ENCODE results near the gene TMC4.
A peak's percentile ranks its signal among the peaks of the same experiment; 100 is the strongest.

The TMC4 gene

DNA sequence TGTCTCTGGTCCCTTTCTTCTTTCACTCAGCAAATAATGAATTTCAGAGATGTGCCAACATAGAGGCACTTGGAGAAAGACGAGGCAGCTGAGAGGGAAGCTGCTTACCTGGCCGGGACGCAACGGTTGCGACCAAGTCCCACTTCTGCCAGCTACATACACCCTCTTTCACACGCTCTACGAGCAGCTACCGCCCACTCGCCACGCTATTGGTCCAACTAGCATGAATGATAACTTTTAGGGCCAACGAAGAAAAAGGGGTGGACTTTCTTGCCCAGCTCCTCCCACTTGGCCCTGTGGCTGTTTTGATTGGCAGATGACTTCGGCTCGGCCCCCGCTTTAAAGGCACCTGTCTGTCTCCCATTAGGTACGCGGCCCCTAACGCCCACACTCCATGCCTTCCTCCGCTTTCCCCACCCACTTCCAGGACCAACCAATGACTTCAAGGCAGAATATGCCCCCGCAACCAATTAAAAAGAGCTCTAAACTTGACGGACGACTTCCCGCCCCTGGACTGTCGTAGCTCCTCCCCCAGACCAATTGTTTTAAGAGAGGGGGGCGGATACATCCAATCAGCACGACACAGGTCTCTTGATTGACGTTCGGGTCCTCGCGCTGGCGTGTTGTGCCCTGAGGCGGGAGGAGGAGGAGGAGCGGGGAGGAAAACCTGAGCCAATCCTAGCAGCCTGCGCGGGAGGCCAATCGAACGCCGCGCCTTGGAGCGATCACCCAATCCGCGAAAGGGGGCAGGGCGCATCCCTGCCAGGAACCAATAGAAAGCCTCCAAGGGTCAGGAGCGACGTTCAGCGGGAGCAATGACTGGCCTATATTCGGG lies 35.9 kb downstream of the TMC4 start:
- Histone ChIP-seq H3K9me3 (no peaks in the 10 kb centered on the region), H3K27ac (peak overlapping the region; percentile 91), H3K36me3 (peaks cover 7% of the 10 kb centered on the region), H3K4me1 (ENCODE audit: control insufficient read depth in 1 of 2, insufficient read depth in 1 of 2, low read depth in 1 of 2, low read length in 1 of 2) (peaks cover 34 to 37% of the 10 kb centered on the region in 2 experiments), H3K4me3 (ENCODE audit: low read depth in 1 of 2, low read length in 1 of 2) (peak overlapping the region; percentile 76 to 99), H3K27me3 (peaks cover 4% of the 10 kb centered on the region)
- TF ChIP-seq, protein P1, sequence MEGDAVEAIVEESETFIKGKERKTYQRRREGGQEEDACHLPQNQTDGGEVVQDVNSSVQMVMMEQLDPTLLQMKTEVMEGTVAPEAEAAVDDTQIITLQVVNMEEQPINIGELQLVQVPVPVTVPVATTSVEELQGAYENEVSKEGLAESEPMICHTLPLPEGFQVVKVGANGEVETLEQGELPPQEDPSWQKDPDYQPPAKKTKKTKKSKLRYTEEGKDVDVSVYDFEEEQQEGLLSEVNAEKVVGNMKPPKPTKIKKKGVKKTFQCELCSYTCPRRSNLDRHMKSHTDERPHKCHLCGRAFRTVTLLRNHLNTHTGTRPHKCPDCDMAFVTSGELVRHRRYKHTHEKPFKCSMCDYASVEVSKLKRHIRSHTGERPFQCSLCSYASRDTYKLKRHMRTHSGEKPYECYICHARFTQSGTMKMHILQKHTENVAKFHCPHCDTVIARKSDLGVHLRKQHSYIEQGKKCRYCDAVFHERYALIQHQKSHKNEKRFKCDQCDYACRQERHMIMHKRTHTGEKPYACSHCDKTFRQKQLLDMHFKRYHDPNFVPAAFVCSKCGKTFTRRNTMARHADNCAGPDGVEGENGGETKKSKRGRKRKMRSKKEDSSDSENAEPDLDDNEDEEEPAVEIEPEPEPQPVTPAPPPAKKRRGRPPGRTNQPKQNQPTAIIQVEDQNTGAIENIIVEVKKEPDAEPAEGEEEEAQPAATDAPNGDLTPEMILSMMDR (IDR thresholded peaks at IDR 0.05), result peak; percentile 32

DNA sequence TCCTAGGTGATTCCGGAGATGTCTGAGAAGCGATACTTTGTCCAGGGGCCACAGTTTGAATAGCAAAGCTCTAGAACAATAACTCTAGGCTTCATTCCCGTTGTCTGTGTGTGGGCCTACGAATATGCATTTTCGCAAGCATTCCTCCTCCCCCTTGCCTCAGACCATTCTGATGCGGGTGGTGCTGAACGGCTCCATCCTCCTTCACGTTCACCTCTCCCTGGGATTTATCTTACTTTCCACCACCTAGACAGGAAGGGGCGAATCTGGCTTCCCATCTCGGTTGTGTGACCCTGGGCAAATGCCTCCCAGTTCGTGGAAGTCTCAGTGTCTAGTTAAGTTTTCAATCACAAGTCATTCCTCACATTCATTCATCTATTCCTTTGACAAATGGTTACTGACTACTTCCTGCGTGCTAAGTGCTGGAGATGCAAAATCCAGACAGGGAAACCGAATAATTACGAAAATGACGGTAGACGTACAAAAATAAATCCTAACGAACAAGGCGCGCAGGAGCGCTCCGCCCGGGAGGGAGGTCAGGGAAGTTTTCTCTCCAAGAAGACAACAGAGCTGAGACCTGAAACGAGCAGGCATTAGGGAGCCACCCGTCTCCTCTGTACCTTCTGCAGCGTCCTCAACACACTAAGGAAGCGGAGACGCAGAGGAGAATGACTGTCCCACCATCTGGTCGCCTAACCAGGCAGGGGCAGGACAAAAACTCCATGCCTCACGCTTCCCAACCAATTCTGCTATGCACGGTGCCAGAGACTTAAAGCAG lies 36.7 kb downstream of the TMC4 start:
- Histone ChIP-seq H3K27ac (peak overlapping the region; percentile 91), H3K4me1 (ENCODE audit: control insufficient read depth in 1 of 2, insufficient read depth in 1 of 2, low read depth in 1 of 2, low read length in 1 of 2) (peaks cover 34 to 37% of the 10 kb centered on the region in 2 experiments), H3K9me3 (no peaks in the 10 kb centered on the region), H3K36me3 (peaks cover 14% of the 10 kb centered on the region), H3K27me3 (peaks cover 4% of the 10 kb centered on the region), H3K4me3 (ENCODE audit: low read depth in 1 of 2, low read length in 1 of 2) (peak overlapping the region; percentile 58 to 64)
- TF ChIP-seq, protein P1 (IDR thresholded peaks at IDR 0.05), result no peak

DNA sequence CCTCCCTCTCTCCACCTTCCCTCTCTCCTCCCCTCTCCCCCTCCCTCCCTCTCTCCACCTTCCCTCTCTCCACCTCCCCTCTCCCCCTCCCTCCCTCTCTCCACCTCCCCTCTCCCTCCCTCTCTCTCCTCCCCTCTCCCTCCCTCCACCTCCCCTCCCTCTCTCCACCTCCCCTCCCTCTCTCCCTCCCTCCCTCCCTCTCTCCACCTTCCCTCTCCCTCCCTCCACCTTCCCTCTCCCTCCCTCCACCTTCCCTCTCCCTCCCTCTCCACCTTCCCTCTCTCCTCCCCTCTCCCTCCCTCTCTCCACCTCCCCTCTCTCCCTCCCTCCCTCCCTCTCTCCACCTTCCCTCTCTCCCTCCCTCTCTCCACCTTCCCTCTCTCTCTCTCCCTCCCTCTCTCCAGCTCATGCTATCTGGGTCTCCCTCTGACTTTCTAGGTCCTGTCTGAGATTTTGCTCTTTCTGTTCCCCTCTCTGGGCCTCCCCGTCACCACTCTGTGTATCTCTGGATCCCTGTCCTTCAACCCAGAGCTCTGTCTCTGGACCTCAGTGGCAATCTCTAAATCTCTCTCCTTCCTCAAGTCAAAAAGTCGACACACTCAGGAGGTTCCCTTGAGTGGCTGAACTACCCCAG lies 38.9 kb downstream of the TMC4 start:
- TF ChIP-seq, protein P1 (IDR thresholded peaks at IDR 0.05), result no peak
- Histone ChIP-seq H3K9me3 (no peaks in the 10 kb centered on the region), H3K27me3 (peaks cover 4% of the 10 kb centered on the region), H3K36me3 (peaks cover 32% of the 10 kb centered on the region), H3K4me1 (ENCODE audit: control insufficient read depth in 1 of 2, insufficient read depth in 1 of 2, low read depth in 1 of 2, low read length in 1 of 2) (peaks cover 23 to 25% of the 10 kb centered on the region in 2 experiments), H3K4me3 (ENCODE audit: low read depth in 1 of 2, low read length in 1 of 2) (no peak overlapping the region), H3K27ac (no peak overlapping the region)

DNA sequence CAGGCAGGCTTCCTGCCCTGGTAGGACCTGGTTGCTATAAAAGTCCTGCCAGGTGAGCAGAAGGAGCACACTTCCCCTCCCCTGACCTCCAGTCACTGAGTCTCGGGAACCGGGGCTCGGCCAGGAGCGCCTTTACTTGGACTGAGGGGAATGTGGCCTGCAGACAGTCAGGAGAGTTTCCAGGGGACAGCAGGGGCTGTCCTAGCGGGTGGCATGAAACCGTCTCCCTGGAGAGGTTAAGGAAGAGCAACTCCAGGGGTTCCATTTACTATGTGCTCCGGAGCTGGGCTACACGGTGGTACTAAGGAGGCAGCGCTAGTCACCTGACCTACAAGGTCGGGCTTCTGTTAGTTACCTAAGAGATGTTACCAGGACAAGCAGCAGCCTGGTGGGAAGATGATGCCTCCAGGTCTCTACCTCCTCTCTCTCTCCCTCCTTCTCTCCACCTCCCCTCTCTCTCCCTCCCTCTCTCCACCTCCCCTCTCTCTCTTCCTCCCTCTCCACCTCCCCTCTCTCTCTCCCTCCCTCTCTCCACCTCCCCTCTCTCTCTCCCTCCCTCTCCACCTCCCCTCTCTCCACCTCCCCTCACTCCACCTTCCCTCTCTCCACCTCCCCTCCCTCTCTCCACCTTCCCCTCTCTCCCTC lies 39.5 kb downstream of the TMC4 start:
- H3K4me1 ChIP-seq (ENCODE audit: control insufficient read depth in 1 of 2, insufficient read depth in 1 of 2, low read depth in 1 of 2, low read length in 1 of 2), result peaks cover 16 to 19% of the 10 kb centered on the region in 2 experiments
- TF ChIP-seq, protein P1 (IDR thresholded peaks at IDR 0.05), result no peak
- H3K27me3 ChIP-seq, result peaks cover 4% of the 10 kb centered on the region
- no peak overlapping the region for H3K27ac ChIP-seq
- no peaks in the 10 kb centered on the region for H3K9me3 ChIP-seq
- H3K4me3 ChIP-seq (ENCODE audit: low read depth in 1 of 2, low read length in 1 of 2), result no peak overlapping the region
- H3K36me3 ChIP-seq, result peaks cover 38% of the 10 kb centered on the region

DNA sequence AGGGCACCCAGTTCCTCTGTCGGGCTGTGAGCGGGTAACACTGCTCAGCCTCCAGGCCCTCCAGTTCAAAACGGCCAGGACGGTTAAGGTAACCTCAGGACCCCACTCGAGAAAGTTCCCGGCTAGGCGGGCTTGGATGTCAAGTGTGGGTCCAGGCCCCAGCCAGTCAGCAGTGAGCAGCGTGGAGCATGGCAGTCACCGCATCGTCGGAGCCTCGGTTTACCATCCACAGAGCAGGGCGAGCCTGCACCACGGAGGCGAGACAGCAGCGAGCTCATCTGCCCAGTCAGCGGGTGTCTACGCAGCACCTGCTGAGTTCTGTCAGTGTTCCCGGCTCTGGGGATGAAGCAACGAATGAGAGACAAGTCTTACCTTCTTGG lies 43.4 kb downstream of the TMC4 start:
- Histone ChIP-seq H3K9me3 (no peaks in the 10 kb centered on the region), H3K4me3 (ENCODE audit: low read depth in 1 of 2, low read length in 1 of 2) (no peak overlapping the region), H3K27me3 (no peaks in the 10 kb centered on the region), H3K27ac (no peak overlapping the region), H3K36me3 (peaks cover 76% of the 10 kb centered on the region), H3K4me1 (ENCODE audit: control insufficient read depth in 1 of 2, insufficient read depth in 1 of 2, low read depth in 1 of 2, low read length in 1 of 2) (no peaks in the 10 kb centered on the region)
- TF ChIP-seq, protein P1 (IDR thresholded peaks at IDR 0.05), result no peak

Measured in neutrophil (primary cell).